HTERT RPE-1 (cell line): ENCODE measurements around the gene GNAZ.

Source experiments
- in situ Hi-C: fragments of 300-500 bp; cut with MboI; formaldehyde crosslinking; loops from 4 replicates; pipeline ENCODE4 v1.14.3; 2020; ENCODE audit warnings: low sequenced_read_pairs

The GNAZ gene

DNA sequence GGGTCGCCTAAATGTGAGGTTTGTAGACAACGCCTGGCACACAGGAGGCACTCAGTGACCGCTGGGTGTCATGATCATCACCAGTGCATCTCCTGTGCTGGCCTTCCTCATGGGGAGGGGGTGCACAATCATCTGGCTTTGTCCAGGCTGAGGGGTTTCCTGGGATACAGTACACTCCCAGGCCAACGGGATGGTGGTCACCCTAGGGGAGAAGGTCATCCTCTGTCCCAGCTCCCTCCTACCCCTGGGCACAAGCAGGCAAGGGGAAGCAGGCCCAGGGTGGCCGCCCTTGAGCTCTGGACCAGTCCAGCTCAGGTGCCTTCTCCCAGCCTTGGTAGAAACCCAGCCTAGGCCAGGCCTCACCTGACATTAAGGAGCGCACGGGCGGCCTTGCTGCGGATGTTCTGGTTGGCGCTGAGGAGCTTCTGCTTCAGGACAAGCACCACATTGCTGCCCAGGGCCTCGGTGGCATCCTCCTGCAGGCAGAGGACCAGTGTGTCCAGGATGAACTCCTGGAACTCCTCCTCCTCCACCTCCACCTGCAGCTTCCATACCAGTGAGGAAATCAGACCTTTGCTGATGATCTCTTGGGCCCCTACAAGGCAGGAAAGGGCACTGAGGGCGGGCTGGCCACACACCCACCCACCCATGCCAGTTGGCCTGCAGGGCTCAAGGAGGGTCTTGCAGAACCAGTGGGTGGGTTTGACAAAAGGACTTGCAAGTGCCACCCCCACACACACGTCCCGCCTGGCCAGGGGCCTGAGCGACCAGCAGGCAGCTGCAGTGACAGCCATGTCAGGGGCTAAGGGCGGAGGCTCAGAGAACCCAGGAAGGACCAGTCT is 6.6 kb upstream of the GNAZ start:
- in situ Hi-C loops = no loop called here

DNA sequence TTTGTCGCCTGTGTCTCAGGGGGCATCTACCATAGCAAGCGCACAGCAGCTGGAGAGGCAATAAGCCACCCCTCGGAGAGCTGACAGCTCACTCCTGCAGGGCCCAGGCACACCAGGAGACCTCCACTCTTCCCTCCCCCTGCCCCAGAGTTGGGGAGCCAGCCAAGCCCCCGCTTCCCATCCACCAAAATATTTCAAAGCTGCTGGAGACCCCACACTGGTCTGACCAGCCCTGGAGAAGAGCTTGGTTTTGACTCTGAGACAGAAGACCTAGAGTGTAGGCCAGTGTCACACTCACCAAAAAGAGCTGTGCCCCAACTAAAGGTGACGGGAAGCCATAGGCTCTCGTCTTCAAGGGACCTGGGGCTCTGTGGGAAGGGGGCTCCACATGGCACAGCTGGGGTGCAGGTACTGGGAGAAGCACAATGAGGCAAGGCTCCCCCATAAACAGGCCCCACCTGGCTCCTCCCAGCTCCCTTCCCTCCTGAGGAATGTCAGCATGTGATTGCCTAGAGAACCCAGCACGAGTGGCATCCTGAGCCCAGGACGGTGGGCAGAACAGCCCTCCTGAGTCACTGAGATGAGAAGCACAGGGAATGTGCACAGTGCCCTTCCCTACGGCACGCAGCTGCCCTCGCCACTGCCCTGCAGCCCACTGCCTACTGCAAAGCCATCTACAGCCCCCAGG is 5.8 kb upstream of the GNAZ start:
- in situ Hi-C loops = no loop called here

GRCh38 chr22:23065069-23065451 is 5.3 kb upstream of the GNAZ start:
- in situ Hi-C loops = no loop called here

GRCh38 chr22:23065495-23066122 is 4.7 kb upstream of the GNAZ start:
- in situ Hi-C loops = no loop called here

DNA sequence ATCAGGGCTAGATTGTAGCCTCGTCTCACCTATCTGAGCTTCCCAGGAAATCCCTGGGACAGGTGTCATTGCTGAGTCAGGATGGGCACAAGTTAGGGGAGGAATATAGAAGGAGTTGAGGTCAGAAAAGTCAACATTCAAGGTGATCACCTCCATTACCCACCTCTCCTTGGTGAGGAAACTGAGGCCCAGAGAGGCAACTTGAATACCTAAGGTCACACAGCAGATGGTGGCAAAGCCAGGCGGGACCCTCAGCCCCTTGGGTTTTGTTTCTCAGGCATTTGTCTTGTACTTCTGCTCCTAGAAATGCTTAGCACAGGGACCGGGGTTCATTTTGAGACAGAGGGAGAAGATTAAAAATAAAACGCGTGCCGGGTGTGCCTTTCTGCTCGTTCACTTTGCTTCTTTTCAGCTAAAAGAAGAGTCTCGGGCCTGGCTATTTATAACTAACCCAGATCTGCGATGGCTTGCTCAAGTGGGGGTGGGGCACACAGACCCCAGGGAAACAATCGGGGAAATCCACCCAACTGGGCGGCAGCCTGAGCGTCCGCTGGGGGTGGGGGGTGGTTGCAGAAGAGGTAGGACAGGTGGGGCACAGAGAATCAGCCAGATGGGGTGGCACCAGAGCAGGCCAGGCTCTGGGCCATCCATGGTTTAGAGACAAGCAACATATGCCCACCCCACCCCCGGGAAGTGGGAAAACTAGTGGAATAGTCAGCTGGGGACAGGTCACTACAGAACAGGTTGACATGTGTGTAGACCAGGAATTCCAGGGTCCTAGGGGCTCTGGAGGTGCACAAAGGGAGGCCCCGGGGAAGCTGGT is 3.9 kb upstream of the GNAZ start:
- in situ Hi-C loops = no loop called here

- in situ Hi-C loops = no loop called here
Observed at GRCh38 chr22:23067023-23067650, 3.2 kb upstream of the GNAZ start.

DNA sequence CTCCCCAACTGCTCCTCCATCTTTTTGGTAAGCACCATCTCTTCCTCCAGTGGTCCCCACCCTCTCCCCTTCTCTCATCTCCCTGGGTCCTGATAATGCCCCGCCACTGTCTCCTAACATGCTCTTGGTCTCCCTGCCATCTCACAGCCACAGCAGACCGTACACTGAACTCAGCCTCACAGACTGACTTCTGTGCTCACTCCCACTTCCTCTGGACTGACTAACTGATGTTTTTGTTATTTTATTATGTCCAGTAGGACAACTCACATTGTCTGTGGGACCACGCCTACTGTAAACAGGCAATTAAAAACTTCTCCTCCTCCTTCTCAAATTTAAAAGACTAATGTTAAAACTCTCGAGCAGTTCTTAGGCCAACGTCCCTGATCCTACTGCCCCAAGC is 2.6 kb upstream of the GNAZ start:
- in situ Hi-C loops = no loop called here

DNA sequence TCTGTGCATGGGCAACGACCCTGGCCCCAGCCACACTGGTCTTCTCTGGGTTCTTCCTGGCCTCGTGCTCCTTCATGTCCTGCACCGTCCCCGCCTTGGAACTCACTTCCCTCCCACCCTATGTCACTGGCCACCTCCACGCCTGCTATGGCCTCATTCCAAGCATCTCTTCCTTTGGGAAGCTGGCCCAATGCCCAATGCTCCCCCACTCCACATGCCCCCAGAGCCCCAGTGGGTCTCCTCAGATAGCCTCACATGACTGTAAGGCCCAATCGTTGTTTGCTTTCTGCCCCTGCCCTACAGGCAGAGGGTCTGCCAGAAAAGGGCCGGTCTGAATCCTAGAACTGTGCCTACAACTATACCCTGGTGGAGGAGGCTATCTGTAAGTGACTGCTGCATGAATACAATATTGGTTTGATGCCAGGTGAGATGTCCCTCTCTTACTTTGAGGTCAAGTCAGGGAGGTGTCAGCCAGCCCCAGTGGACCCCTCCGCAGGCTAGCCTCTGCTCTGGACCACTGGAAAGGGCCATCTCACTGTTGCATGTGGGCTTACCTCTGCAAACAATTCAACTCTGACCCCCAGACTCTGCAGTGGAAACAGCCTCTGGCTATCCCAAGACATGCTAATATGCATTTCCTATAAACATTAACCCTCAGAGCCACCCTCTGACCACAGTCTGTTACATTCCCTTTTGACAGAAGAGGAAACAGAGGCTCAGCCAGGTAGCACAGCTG is 2.1 kb upstream of the GNAZ start:
- in situ Hi-C loops = no loop called here

DNA sequence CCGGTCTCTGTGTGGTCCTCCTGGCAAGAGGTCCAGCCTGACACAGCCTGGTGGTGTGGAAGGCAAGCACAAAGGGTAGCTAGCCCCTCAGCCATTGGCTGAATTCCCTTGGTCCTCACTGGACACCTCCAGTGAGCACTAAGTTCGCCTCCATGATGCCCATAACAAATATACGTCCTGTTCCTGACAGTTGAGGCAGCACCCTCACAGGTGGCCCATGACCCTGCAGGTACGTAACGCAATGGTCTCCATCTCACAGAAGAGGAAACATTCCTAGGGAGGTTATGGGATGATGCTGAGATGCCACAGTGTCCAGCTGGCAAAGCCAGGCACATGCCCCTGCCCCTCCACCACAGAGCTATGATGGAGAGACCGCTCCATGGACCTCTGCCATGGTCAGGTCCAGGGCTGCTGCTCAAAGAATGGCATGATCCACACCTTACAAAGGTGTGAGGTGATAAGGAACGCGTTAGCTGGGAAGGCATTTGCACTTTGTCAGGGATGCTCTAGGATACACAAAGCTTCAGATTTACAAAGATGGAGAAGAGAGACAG is 1.4 kb upstream of the GNAZ start:
- in situ Hi-C loops = no loop called here

DNA sequence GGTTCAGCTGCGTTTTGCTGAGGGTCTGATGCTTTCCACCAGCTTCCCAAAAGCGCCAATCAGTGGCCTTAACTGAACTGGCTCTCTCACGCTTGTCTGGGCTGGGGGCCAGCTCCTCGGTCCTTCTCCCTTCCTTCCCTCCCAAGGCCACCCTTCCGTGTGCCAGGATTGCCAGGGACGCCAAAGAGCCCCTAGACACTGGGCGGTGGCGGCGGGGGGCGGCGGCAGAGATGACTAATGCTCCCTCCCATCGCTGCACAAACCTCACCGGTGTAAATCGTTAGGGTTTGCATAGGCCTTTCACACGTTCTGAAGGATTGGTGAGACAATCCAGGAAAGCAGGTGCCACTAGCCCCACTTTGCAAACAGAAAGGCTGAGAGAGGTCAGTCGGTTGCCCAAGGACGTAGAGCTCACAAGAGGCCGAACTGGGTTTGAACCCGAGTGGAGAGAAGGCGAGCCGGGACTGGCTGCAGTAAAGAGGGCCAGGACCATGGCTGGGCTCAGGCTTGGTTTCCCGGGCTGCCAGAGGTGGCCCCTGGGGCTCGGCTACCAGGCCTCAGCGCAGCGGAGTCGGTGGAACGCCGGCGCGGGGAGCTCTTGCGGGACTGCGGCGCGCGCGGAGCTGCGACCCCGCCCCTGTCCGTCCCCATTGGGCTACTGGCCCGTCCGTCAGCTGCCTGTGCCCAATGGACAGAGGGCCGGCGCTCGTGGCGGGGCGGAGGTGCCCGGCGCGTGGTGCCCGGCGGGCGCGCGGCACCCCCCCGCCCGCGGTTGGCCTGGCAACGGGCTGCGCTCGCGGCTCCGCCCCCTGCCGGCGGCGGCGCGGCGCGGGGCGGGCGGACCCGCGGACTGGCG is 589 bp upstream of the GNAZ start:
- in situ Hi-C loops = no loop called here

DNA sequence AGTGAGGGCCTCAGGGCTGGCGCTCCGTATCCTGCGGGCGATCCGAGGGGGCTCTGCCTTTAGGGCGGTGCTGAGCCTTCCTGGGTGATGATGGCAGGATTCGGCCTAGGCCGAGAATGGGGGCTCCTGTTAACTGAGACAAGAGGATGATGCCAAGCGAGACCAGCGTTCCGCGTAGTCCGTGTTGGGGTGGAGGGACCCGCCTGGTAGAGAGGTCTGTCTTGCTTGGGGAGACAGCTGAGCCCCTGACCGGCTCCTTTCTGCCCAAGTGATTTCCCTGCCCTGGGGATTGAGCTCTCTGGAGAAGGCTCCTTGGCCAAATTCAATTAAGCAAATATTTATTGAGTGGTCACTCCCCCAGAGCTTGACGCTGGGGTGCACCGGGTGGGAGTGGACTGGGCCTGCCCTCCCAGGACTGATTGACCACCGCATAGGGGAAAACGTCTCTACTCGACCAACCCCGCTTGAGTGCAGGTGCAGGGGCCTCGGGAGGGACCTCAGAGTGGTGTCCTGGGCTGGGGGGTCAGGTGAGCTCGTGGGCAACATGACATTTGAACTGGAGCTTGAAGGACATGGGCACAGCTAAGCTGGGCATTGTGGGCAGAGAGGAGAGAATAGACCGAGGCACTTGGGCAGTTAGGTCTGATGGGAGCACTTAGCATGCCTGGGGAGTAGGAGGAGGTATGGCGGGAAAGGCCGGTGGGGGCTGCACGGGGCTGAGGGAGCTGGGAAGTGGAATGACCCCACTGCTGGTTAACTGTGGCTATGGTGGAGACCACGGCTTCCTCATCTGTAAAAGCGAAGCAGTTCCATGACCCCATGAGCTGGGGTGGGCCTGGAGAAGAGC is 1.1 kb downstream of the GNAZ start:
- in situ Hi-C loops = no loop called here

GRCh38 chr22:23072077-23072910 is 2.0 kb downstream of the GNAZ start:
- in situ Hi-C loops = no loop called here

GRCh38 chr22:23072911-23073491 is 2.7 kb downstream of the GNAZ start:
- in situ Hi-C loops = no loop called here

DNA sequence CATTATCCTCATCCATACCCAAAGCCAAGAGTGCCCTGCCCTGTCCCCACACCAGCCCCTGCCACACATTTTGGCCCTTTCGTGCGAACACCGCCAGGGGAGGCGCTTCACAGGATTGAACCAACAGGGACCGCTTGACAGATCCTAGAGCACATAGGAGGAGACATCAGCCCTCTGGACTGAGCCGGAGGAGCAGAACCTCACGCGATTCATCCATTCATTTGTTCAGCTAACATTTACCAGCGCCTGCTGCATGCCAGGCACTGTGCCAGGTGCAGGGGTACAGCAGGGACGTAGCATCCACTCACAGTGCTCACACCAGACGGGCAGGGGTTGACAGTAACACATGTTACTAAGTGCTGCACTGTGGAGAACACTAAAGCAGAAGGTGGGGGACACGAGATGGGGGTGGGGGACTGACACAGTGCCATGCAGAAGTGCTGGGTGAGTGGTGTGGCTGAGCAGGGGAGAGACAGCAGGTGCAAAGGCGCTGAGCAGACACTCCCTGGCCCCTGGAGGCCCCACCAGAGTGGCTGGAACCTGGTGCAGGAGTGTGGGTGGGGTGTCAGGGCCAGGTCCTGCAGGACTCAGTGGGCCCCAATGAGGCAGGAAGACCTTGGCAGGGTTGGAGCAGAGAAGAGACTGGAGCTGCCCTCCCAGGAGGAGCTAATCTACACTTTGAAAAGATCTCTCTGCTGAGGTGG is 3.4 kb downstream of the GNAZ start:
- in situ Hi-C loops = no loop called here

GRCh38 chr22:23074451-23074850 is 4.1 kb downstream of the GNAZ start:
- in situ Hi-C loops = no loop called here

GRCh38 chr22:23075050-23075449 is 4.7 kb downstream of the GNAZ start:
- in situ Hi-C loops = no loop called here
